ENCODE results near the gene KCNIP3.

The KCNIP3 gene

GRCh38 chr2:95275151-95275515 is 22.0 kb upstream of the KCNIP3 start:
- DNase-seq = no peak

DNA sequence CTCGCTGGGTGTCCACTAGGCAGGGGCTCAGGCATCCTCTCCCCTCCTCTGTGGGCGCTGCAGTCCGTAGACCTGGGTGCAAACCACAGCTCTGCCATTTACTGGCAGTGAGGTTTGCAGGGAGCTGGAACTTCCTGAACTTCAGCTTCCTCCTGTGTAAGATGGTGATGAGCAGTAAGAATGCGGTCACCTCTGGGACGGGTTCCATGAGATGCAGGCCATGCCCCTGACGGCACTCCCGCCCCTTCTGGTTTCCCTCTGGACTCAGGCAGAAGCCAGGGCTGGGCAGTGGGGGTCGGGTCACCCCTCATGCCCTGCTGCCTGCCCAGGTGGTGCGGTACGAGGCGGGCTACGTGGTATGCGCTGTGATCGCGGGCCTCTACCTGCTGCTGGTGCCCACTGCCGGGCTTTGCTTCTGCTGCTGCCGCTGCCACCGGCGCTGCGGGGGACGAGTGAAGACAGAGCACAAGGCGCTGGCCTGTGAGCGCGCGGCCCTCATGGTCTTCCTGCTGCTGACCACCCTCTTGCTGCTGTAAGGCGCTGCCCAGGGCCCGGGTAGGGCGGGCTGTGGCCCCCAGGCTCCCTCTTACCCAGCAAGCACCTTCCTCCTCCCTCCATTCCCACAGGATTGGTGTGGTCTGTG is 21.4 kb upstream of the KCNIP3 start:
- DNase-seq = no peak

GRCh38 chr2:95276244-95276887 is 20.8 kb upstream of the KCNIP3 start:
- DNase-seq = no peak

DNA sequence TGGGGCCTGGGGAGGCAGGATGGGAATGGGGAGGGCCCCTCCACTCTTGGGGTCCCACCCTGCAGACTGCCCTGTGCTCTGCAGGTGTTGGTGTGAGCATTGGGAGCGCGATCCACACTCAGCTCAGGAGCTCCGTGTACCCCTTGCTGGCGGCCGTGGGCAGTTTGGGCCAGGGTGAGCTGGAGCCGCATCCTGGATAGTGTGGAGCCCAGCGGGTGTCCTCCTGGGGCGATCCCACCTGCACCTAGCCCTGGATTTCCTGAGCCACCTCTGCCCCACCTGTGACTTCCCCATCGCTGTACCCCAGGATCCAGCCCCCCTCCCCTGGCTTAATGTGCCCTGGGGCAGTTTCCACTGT is 20.3 kb upstream of the KCNIP3 start:
- no peak for DNase-seq

- no peak for DNase-seq
Observed at GRCh38 chr2:95277246-95277906, 19.8 kb upstream of the KCNIP3 start.

DNA sequence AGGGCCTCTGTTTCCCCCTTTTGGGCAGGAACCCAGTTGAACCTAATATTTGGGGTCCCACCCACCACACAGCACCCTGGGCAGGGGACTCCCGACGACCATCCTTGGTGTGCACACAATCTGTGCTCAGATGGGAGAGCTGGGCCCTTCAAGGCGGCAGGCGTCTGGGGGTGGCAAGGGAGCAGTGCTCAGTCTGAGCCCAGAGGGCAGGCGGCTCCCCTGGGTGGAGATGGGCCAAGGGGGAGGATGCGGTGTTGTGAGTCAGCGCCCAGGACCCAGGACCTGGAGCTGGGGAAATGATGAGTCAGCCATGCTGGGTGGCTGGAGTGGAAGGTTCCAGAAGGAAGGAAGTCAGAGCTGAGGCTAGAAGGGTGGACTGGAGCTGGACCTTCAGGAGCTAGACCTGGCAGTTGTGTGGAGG is 19.1 kb upstream of the KCNIP3 start:
- no peak for DNase-seq

DNA sequence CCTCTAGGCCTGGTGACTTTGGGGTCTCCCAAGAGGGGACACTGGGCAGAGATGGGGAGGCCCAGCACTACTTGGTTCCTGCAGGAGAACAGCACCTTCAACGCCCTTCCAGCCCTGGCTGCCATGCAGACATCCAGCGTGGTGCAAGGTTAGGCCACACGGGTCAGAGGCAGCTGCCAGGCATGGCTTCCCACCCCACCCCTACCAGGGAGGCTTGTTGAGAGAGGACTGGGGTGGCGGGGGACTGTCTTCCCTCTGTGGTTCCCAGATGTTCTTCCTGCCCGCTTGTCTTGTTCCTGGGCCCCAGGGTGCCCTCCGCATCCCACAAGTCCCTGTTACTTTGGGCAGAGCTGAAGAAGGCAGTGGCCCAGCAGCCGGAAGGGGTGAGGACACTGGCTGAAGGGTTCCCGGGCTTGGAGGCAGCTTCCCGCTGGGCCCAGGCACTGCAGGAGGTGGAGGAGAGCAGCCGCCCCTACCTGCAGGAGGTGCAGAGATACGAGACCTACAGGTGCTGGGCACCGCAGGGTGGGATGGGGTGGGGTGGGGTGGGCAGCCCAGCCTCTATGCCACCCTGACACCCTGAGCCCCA is 18.4 kb upstream of the KCNIP3 start:
- no peak for DNase-seq

- DNase-seq = no peak
Observed at GRCh38 chr2:95279435-95280035, 17.6 kb upstream of the KCNIP3 start.

- DNase-seq = no peak
Observed at GRCh38 chr2:95281071-95281470, 16.1 kb upstream of the KCNIP3 start.

- no peak for DNase-seq
Observed at GRCh38 chr2:95281786-95282185, 15.4 kb upstream of the KCNIP3 start.

GRCh38 chr2:95282458-95282857 is 14.7 kb upstream of the KCNIP3 start:
- no peak for DNase-seq

DNA sequence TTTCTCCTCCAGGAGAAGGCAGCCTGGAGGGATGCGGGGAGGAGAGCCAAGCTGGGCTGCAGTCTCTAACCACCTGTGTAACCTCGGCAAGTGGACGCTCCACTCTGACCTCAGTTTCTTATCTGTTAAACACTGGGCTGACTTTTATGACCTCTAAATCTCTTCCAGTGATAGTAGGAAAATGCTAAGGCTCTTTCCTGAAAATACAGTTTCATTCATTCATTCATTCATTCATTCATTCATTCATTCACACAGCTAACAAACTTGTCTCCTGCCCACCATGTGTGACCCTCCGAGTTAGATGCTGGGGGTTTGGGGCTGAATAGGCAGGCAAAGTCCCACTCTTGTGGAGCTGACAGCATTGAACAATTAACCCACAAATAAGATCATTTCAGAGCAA is 13.6 kb upstream of the KCNIP3 start:
- no peak for DNase-seq

DNA sequence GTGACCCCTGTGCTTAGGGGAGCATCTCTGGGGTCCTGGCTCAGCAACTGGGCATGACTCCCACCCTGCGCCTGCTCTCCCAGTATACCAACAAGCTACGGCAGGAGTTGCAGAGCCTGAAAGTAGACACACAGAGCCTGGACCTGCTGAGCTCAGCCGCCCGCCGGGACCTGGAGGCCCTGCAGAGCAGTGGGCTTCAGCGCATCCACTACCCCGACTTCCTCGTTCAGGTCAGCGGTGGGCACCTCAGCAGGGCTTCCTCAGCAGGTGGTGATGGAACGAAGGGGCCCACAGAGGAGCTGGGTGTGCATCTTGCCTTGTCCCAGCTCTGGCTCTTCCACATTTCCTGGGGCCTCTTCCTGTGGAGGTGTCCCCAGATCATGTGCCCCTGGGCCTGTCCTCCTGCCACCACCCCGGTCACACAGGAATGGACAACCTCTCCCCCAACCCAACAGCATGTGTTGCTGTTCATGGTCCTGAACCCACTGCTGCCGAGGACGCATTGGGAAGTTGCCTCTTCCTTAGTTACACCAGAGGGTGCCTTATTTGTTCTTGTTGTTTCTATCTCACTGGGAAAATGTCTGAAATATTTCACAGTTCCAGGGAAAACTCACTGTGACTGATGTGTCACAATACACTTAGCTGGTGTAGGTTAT is 12.1 kb upstream of the KCNIP3 start:
- no peak for DNase-seq

GRCh38 chr2:95285542-95285932 is 11.6 kb upstream of the KCNIP3 start:
- DNase-seq = no peak

- no peak for DNase-seq
Observed at GRCh38 chr2:95287336-95287735, 9.8 kb upstream of the KCNIP3 start.

DNA sequence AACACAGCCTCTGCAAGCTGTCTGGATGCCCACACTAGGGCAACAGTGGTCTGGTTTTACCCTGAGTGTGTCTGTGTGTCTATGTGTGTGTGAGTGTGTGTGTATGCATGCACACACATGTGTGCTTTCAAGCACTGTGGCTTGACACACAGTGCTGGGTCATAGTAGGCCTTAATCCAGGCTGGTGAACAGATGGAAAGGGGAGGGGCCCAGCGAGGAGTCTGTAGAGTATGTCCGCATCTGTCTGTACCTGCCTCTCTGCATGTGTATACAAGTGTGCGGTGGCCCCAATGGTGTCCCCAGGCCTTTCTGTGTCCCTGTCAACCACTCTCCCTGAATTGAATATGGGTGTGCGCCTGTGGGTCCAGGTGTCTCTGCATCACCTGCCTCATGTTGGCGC is 9.3 kb upstream of the KCNIP3 start:
- no peak for DNase-seq

DNA sequence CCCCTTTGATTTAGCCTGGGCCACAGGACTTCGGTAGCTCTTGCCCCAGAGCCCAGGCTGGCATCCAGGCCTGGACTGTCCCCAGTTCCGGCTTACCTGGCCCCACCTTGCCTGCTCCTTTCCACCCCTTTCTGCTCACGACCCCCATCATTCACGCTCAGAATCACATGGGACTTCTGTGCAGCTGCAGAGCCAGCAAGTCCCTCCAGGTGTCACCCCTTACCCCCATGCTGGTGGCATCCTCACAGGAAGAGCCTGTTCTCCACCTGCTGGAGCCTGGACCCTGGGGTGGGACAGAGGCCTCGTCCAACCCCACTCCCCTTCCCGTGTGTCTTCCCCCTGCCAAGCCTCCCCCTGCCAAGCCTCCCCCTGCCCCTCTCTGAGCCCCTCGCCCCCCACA is 7.9 kb upstream of the KCNIP3 start:
- no peak for DNase-seq

DNA sequence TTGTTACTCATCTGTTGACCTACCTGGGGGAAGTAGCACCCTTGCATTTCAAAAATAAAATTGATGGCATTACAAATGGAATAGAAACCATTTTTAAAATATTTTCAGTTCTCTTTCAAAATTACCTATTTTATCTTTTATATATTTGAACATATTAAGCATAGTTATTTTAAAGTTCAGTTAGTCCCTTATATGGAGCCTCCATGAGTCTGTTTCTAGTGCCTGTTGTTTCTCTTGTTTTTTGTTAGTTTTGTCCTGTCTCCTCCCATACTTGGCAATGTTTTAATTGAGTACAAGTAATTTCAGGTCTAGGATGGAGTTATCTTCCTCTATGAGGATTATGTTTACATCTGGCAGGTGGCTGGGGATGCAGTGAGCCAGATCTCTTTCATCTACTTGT is 5.9 kb upstream of the KCNIP3 start:
- no peak for DNase-seq

DNA sequence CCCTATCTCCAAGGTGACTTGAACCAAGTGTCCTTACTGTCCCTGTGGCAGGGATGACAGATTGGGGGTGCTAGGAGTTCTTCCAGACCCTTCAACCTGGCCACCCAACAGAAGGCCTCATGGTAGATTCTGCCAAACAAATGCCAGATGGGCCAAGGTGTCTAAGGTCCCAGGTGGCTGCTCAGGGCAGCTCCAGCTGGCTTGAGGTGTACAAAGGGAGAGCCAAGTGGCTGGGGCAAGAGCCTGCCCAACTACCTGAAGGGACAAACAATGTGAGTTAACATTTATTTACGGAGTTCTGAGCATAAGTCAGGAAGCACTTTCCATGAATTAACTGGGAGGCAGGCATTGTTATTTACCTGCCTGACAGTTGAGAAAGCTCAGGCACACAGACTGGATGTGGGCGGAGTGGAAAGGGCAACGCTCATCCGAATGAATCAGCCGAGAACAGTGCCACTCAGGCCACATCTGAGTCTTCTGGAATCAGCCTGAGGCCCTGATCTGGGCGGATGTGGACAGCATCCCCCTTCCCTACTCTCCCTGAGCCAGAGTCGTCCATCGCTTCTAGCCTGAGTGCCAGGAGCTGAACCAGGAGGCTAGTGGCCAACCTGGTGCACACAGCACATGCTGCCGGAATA is 4.4 kb upstream of the KCNIP3 start:
- no peak for DNase-seq

DNA sequence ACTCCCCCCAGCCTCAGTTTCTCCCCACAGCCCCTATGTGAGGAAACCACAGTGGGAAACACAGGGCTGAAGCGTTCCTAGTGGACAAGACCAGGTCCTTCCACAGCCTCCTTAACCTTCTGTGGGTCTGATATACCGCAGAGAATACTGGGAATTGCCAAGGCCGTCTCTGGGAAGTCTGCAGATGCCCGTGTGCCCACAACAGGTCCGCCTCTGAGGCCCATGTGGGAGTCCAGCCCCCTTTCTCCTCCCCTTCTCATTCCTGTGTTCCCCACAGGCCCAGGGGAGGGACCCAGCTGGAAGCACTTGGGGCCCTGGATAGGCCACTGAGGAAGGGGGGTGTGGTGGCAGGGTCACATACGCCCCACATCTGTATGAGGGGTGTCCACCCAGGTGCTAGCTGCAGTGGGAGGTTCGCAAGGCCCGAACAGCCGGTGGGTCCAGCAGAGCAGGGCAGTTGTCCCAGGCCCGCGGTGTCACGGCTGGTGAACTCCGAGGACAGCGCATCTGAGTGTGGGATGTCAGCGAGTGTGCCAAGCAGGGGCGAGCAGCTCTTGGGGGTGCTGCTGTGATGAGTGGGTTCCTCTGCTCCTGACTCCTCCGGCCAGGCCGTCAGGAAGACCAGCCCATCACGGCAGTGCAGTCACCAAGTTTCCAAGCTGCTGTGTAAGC is 2.4 kb upstream of the KCNIP3 start:
- no peak for DNase-seq

GRCh38 chr2:95295376-95295775 is 1.8 kb upstream of the KCNIP3 start:
- no peak for DNase-seq

DNA sequence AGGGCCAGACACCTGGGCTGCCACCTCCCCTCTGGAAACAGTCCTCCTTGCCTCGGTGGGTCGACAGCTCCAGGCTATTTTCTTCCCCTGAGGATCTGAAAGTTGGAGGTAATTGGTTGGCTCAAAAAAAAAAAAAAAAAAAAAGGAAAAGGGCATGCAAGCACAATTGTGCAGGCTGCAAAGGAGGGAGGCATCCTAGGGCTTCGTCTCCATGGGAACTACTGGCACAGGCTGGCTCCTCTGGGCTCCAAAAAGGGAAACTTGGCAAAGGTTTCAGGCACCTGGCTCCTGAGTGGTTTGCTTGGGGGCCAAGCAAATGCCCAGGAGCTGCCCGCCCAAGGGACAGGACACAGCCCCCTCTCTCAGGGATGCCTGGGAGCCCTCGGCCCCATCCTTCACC is 1.1 kb upstream of the KCNIP3 start:
- no peak for DNase-seq

Measured in stimulated activated CD4-positive, alpha-beta T cell treated with anti-CD3 and anti-CD28 coated beads, Interleukin-12 subunit alpha, Interleukin-12 subunit beta, amount 100 ng/mL, for 4 hours (primary cell).